GM10266 (cell line): ENCODE data around the gene PARP6.

ENCODE experiments used
- DNase-seq: peaks from one replicate; pipeline ENCODE4 v3.0.0; 2012; ENCODE audit errors: extremely low spot score
- TF ChIP-seq, protein P1 (sequence below): IDR thresholded peaks from 2 replicates; pipeline ENCODE4 v1.5.1; 2012; ENCODE audit warnings: mild to moderate bottlenecking, low read depth; ENCODE audit not compliant: control insufficient read depth, insufficient read depth; ENCODE audit errors: missing control alignments

PARP6 gene

DNA sequence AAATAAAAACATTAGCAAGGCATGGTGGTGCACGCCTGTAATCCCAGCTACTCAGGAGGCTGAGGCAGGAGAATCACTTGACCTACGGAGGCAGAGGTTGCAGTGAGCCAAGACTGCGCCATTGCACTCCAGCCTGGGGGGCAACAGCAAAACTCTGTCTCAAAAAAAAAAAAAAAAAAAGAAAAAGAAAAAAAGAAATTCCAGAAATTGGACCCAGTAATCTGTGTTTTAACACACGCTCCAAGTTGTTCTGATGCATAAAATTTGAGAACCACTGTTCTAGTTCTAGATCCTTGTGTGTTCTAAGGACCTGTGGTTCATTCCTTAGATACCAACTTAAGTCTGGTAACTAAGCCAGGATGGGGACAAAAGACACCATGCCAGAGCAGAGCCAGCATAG is 2.6 kb downstream of the PARP6 start:
- DNase-seq, result no peak
- TF ChIP-seq, protein P1, sequence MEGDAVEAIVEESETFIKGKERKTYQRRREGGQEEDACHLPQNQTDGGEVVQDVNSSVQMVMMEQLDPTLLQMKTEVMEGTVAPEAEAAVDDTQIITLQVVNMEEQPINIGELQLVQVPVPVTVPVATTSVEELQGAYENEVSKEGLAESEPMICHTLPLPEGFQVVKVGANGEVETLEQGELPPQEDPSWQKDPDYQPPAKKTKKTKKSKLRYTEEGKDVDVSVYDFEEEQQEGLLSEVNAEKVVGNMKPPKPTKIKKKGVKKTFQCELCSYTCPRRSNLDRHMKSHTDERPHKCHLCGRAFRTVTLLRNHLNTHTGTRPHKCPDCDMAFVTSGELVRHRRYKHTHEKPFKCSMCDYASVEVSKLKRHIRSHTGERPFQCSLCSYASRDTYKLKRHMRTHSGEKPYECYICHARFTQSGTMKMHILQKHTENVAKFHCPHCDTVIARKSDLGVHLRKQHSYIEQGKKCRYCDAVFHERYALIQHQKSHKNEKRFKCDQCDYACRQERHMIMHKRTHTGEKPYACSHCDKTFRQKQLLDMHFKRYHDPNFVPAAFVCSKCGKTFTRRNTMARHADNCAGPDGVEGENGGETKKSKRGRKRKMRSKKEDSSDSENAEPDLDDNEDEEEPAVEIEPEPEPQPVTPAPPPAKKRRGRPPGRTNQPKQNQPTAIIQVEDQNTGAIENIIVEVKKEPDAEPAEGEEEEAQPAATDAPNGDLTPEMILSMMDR, result no peak

DNA sequence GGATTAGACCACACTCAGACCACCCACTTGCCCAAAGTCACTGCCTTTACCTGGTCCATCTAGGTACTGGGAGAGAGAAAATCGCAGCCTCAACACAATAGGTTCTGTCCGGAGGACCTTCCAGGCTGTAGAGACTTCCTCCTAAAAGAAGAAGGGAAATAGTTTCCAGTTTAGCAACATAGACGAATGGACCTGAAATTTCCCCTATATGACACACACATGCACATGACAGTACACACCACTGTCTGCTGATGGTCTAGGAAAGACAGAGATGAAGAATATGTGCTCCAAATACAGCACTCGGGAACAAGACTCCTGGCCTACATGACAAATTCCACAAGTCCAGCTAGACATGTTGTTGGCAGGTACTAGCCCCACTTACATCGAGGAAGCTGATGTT is 7.3 kb downstream of the PARP6 start:
- TF ChIP-seq, protein P1, result no peak
- no peak for DNase-seq

DNA sequence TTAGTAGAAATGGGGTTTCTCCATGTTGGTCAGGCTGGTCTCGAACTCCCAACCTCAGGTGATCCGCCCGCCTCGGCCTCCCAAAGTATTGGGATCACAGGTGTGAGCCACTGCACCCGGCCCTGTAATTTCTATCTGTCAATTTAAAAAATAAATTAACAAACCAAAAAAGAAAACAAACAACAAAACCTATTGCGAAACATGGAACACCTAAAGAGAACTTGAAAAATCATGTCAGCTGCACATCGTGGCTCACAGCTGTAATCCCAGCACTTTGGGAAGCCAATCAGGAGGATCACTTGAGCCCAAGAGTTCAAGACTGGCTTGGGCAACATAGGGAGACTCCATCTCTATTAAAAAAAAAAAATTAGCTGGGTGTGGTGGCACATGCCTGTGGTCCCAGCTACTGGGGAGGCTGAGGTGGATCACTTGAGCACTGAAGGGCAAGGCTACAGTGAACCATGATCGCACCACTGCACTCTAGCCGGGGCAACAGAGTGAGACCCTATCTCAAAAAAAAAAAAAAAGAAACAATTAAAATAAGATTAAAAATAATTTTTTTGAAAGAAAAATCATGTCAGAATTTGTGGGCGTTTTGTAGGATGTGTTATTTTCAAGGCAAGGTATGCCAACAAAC is 19.6 kb downstream of the PARP6 start:
- TF ChIP-seq, protein P1, result no peak
- DNase-seq, result no peak

DNA sequence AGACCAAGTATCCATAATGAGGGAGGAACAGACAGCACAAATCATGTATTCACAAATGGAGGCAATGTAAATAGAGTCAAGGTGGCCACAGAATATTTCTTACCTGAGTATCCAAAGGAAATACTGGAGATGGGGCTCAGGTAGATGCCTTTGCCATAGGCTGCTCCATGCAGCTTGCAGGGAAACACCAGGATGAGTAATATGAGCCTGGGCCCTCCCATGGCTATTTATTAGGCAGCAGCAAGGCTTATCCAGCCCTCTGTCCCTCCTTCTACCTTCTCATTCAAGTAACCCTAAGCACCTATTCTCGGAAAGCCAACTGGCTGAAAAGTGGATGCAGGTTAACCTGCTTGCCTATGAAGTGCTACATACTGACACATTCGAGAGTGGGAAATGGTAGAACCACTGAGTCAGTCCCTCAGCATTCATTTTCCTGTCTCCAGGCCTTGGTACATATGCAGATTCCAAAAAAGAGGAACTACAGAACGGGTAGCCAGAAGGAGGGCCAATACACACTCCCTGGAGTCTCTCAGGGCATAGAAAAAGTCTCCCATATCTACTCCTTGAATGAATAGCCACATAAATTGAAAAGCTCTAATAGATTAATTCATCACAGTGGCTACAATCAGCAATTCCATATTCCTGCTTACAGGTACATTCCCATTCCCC is 23.1 kb downstream of the PARP6 start:
- no peak for DNase-seq
- TF ChIP-seq, protein P1, result no peak

DNA sequence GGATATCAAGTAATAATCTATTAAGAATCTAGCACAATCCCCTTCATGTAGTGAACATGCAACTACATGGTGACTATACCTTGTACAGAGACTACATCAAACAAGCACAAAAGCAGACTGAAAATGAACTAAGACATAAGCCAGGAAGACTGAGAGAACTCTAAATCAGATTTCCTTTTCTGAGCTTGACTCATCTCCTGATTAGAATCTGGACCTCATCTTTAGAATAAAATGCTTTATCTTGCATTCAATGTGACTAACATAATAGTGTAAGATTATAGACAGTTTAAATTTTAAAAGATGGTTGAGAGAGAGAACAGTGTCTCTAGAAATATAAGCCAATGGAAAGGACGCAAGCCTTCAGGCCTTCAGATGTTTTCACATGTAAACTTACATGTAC is 23.8 kb downstream of the PARP6 start:
- TF ChIP-seq, protein P1, result no peak
- DNase-seq, result no peak

DNA sequence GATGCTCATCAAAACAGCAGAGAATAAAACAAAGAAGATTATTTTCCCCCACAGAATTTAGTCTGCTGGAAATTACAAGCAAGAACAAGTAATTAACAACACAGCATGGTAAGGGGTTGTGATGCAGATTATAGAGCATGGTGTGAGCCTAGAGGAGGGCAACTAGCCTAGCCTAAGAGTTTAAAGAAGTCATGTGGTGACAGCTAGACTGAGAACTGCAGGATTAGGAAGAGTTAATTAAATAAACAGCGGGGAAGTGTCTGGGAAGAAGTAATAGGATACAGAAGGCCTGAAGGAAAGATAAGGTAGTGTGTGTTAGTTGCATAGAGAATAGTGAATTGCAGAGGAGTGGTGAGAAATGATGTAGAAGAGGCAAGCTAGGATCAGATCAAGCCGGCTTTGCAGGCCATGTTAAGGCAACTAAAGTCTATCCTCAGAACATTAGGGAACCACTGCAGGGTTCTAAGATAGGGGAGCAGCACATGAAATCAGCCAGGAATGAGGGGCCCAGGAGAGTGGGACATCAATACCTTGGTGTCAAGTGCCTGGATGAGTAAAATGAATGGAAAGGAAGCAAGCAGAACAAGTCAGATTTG is 29.5 kb downstream of the PARP6 start:
- TF ChIP-seq, protein P1, result no peak
- no peak for DNase-seq

DNA sequence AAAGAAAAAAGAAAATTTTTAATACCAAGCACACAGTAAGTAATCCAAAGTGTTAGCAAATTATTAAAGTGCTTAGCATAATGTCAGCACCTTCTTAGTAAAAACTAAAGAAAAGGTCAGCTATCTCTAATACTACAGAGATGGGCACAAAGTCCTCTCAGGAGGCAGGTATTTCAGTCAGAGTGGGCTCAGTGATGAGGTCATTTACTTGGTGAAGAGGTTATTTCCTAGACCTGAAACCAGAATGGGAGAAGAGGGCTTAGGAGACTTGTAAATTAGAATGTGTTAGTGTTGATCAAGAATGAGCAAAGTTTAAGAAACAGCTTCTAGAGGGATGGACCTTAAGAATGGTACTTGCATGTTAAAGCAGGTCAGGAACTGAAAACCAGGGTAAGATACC is 32.7 kb downstream of the PARP6 start:
- TF ChIP-seq, protein P1, result no peak
- no peak for DNase-seq
